Suprapubic skin (tissue), 3 donors: ENCODE measurements around the gene ARHGAP11A.

Source experiments
- POLR2A ChIP-seq, 2 donors: fragments of 450-650 bp; IDR thresholded peaks; one replicate each; pipeline ENCODE4 v1.6.1; 2017; ENCODE audit warnings: antibody characterized with exemption in 2 of 2, mild to moderate bottlenecking in 2 of 2, moderate library complexity in 2 of 2
- TF ChIP-seq, protein P1 (sequence below), 2 donors: fragments of 200-600 bp in 1 of 2; fragments of 450-650 bp in 1 of 2; sonication (generic) in 1 of 2; IDR thresholded peaks; one replicate each; pipeline ENCODE4 v1.5.1; 2016 to 2019; ENCODE audit warnings: antibody characterized with exemption in 2 of 2, mild to moderate bottlenecking in 1 of 2, moderate library complexity in 1 of 2

DNA sequence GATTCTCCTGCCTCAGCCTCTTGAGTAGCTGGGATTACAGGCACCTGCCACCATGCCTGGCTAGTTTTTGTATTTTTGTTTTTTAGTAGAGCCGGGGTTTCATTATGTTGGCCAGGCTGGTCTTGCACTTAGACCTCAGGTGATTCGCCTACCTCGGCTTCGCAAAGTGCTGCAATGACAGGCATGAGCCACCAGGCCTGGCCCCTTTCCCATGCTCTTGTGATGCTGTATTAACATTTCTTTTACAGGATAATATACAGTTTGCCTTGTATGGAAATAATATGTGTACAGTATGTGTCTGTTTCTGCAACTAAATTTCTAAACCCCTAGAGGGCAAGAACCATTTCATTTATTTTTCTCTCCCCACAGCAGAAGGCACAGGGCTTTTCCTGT lies 64.0 kb downstream of the ARHGAP11A start:
- TF ChIP-seq, protein P1, sequence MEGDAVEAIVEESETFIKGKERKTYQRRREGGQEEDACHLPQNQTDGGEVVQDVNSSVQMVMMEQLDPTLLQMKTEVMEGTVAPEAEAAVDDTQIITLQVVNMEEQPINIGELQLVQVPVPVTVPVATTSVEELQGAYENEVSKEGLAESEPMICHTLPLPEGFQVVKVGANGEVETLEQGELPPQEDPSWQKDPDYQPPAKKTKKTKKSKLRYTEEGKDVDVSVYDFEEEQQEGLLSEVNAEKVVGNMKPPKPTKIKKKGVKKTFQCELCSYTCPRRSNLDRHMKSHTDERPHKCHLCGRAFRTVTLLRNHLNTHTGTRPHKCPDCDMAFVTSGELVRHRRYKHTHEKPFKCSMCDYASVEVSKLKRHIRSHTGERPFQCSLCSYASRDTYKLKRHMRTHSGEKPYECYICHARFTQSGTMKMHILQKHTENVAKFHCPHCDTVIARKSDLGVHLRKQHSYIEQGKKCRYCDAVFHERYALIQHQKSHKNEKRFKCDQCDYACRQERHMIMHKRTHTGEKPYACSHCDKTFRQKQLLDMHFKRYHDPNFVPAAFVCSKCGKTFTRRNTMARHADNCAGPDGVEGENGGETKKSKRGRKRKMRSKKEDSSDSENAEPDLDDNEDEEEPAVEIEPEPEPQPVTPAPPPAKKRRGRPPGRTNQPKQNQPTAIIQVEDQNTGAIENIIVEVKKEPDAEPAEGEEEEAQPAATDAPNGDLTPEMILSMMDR (IDR thresholded peaks at IDR 0.05) = no peak
- TF ChIP-seq POLR2A (IDR thresholded peaks at IDR 0.05) = no peak
